SHP77 (cell line): Measurements from ENCODE around the gene PTPRD.

Experiments
- DNase-seq, 2 experiments: peaks; one replicate each; lab custom pipeline; 2025; lab: John Stamatoyannopoulos, UW

The PTPRD gene

DNA sequence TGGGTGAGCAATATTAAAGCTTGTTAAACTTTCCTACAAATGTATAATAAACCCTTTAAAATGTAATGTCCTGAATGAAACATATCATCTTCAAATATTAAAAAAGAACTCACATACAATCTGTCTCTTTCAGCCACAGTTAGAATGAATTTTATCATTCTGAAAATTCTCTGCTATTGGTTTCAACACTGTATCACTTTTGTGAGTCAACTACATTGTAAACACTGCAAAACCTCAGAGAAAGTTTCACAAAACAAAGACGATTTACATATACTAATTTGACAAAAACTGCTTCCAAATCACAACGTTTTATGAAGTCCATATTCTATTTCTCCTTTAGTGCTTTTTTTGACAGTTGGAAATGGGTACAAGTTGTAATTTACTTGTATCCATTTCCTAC, 1781.2 kb downstream of the PTPRD start:
- no peak for DNase-seq

DNA sequence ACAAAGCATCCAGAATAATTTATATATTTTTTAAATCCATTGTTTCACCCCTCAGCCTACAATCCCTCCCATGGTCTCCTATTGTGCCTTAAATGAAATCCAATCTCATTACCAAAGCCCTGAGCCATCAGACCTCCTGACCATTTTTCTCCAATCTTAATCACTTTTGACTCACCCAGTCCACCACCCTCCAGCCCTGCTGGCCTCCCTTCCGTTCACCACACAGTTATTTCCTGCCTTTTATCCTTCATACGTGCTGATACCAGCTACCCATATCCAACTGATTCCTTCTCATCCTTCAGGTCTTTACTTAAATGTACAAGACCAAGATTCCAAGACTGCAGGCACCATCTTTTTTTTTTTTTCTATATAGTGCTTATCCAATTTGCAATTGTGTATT, 1786.5 kb downstream of the PTPRD start:
- no peak for DNase-seq

DNA sequence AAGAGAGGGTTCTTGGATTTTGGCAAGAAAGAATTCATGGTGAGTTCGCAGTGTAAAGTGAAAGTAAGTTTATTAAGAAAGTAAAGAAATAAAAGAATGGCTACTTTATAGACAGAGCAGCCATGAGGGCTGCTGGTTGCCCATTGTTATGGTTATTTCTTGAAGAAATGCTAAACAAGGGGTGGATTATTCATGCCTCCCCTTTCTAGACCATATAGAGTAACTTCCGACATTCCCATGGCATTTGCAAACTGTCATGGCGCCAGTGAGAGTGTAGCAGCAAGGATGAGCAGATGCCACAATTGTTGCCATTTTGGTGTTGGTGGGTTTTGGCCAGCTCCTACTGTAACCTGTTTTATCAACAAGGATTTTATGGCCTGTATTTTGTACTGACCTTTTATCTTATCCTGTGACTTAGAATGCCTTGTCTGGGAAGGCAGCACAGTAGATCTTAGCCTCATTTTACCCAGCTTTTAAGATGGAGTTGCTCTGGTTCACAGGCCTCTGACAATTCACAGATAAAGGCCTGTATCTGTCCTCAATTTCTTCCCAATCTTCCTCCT, 1787.1 kb downstream of the PTPRD start:
- no peak for DNase-seq

DNA sequence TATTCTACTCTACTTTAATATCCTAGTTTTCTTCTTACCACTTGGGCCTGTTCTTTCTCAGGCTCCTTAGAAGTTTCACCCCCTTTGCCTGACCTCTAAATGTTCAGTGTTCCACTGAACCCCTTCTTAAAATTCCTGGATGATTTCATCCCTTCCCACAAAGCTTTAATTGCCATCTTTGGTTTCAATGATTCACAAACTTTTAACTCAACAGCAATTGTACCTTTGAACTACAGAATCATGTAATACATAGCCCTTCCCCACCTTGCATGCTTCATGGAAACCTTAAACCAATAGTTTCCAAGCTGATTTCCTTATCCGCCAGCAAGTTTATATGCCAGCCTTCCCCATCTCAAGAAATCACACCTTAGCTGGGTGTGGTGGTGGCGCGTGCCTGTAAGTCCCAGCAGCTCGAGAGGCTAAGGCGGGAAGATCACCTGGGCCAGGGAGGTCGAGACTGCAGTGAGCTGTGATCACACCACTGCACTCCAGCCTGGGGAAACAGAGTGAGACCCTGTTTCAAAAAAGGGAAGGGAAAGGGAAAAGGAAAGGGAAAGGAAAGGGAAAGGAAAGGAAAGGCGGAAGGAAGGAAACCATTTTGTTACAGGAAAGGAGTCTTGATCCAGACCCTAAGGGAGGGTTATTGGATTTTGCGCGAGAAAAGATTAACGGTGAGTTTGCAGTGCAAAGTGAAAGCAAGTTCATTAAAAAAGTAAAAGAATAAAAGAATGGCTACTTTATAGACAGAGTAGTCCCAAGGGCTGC, 1789.5 kb downstream of the PTPRD start:
- no peak for DNase-seq

DNA sequence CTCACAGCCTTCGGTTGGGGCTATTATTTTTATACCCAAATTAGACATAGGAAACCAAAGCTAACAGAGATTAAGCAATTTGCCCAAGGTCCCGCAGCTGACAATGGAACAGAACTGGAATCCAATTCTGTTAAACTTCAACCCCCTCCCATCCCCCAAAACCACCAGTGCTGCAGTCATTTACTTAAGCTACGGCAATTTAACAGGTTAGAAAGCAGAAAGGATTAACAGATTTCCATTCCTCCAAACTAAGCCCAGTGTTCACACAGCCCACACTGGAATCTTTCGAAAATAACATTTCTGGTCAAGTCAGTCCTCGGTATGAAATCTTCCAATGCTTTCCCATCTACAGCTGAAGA, 1790.2 kb downstream of the PTPRD start:
- no peak for DNase-seq

DNA sequence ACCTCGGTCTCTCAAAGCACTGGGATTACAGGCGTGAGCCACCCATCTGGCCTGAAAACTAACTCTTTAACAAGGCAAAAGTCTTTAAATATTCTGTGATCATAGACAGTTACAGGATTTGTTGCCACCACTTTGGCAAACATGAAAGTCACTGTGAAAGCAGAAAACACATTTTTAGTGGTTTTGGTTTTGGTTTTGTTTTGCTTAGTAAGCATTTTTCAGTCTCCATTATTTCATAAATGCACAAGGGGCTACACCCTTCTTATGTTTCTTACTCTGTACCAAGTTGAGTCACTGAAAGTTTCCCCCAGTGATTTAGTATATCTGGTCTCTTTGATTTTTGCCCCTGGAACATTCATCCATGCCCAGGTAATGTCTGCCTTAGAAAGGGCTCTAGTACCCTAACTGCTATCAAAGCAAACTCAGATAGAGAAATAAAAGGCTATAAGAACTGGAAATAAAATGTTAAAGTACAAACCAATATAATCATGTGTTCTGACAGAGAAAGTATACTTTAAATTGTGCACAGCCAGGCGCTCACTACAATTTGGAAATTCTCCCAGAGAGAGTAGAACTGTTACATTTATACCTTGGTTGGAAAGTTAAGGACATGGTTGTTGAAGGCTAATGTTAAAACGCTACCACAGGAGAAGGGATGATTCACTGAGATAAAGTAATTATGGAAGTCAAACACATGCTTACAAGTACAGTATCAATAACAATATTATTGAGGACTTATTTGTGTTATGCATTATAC, 1790.7 kb downstream of the PTPRD start:
- no peak for DNase-seq

DNA sequence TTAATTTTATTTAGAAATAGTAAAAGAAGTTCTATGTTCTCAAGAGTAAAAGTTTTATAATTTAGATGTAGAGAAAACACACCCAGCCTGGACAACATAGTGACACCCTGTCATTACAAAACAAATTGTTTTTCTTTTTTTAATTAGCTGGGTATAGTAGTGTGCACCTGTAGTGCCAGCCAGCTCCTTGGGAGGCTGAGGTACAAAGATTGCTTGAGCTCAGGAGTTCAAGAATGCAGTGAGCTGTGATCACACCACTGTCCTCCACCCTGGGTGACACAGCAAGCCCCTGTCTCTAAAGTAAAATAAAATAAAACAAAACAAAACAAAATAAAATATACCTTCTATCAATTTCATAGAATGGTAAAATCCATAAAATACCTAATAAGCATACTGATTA, 1795.5 kb downstream of the PTPRD start:
- DNase-seq = no peak

DNA sequence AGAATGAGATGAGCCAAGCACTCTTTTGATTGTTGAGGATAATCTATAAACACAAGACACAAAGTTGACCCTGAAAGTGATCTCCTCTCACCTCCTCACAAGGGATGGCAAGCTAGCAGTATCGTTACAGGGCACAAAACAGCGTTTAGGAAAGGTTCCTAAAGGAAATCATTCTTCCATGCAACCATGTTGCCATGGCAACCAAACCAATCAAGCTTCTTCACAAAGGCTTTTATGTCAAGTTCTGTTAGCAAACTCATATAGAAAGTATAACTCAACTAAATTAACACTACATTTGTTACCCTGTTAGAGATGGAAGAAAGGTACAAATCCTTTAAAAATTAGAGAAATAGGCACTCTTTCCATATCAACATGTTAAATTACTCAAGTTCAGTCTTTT, 1796.4 kb downstream of the PTPRD start:
- no peak for DNase-seq

DNA sequence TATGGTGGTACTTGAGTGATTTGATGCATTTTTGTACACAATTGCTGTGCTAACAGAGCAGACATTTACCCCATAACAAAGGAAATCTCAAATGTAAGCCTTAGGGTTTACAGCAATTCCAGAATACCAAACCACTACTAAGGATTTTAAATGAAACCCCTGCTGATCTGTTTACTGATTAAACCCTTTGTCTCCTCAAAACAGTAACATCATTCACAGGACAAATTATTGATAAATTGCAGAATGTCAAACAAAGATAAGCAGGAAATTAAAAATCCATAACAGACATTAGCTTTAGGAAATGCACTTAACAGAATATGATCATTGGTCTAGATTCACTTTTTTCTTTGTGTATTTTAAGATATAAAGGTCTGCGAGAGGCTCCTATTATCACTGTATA, 1796.9 kb downstream of the PTPRD start:
- no peak for DNase-seq

DNA sequence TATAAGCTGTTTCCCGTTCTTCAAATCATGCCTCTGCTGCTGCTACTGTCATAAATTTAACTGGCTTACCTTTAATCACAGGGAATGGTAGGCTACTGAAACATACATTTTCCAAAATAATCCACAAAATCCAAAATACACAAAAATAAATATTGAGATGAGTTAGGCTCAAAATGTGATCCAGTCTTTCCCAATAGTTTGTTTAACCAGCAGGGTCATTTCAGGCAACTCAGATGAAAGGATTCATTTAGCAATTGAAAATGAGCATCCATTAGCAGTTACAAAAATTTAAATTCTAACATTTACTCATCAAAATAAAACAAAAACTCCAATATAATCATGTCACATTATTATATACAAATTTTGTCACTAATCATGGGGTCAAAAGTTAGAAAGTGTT, 1797.6 kb downstream of the PTPRD start:
- no peak for DNase-seq

DNA sequence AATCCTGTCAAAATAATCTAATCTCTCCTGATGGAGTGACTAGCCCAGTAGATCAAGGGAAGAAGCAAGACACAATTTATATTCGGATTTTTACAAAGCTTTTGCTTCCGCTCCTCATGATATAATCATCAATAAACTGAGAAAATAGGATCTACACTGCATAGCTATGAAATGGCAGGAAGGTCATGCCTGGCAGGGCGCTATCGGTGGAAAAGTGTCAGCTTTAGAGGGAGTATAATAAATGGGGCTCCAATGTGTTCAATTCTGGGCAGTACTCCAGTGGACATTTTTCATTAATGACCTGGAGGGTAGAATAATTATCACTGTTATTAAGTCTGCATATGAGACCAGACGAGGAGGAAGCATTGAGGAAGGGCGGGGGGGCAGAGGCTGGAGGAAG, 1799.9 kb downstream of the PTPRD start:
- DNase-seq = no peak

DNA sequence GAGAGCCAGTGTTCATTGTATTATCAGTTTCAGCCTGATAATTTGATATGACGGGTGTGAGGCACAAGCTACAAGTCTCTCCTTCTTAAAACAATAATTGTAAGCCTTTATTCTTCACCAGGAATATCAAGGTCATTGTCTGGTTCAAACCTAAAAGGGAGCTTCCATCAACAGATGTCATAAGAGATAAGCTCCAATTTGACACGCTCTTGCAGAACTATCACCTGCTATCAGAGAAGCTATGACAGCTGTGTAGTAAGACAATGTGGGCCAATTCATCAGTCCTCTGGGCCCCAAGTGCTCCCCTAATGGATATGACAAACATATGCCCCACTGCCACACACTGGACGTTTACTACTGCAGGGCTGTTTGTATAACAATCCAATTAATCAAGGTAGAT, 1803.1 kb downstream of the PTPRD start:
- no peak for DNase-seq

DNA sequence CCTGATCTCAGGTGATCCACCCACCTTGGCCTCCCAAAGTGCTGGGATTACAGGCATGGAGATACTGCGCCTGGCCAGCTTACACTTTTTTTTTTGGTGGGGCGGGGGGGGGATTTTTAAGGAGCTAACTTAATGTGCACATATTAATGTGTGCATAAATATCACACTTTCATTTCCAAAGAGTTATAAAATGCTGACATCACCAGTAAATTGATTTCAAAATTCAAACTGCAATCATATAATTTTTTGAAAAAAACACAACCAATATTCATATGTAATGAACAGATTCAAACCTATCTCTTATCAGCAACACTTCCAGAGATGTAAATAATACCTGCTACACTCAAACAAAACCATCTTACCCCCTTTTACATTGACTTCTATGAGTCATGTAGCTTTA, 1806.7 kb downstream of the PTPRD start:
- no peak for DNase-seq

DNA sequence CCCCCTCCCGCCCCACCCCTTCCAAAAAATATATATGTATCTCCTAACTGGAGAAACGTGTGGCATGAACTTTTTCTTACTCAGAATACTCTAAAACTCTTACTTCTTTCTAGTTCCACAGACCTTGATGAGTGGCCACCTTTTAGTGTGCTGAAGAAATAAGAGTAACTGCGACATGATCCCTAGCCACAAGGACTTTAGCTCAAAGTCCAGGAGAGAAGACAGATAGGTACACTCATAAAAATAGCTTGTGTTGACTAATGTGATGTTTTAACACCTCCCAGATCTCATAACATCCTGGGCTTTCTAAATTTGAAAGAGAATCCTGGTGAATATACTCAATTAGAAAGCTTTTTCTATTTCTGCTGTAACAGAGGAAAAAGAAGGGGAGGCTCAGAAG, 1808.2 kb downstream of the PTPRD start:
- DNase-seq = no peak

DNA sequence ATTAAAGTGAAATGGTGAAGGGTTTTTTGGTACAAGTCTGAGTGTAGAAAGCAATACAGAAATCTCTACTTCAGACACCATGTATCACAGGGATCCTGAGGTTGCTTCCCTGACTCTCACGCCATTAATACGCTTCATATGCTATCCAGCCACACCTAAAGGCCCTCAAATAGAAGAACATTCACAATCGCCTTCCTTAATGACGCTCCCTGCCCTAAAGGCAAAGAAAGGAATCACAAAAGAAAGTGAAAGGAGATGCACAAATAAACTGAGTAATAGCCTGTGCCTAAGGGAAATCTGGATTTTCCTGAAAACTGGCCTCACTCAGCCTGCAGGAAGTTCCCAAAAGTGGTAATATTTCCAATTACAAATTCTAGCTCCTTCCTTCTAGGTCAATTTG, 1810.6 kb downstream of the PTPRD start:
- DNase-seq = no peak

DNA sequence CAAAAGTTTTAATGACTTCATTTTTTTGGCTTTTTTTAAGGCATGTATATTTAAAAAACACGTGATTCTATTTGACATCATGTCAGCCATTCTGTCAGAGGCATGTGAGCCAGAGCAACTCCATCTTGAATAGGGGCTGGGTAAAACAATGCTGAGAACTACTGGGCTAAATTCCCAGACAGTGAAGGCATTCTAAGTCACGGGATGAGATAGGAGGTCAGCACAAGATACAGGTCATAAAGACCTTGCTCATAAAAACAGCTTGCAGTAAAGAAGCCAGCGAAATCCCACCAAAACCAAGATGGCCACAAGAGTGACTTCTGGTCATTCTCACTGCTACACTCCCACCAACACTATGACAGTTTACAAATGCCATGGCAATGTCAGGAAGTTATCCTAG, 1812.6 kb downstream of the PTPRD start:
- DNase-seq = no peak

DNA sequence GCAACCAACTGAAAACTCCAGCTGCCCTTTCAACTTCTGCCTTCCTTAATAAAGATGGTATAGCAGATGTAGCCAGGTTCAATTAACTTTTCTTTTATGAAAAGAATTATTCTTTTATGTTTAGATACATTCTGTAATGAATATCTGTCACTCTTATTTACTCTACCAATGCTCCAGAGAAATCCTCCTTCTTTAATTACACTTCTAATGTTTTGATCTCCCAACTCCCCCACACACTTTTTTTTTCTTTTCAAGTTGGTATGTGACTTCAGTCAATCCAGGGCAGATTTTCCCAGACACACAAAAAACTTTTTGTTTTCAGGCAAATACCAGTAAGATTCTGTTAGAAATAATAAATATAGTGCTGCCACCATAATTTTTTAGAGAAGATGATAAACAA, 1813.2 kb downstream of the PTPRD start:
- no peak for DNase-seq

DNA sequence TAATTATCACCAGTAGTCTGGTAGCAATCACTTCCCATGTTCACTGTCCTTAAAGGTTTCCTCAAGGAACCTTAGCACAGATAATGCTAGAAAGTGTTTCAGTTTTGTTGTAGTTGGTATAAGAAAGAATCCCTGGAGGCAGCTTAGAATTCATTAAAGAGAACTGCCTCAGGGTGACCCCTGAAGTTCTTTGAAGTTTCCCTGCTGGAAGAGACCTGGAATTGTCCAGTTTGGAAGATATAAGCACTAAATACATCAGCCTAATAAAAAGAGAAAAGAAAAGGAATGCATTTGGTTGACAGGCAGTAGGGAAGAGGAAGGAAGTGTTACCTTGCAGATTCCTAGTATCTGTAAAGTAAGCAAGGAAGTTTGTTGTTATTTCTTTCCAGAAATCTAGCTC, 1813.6 kb downstream of the PTPRD start:
- no peak for DNase-seq

DNA sequence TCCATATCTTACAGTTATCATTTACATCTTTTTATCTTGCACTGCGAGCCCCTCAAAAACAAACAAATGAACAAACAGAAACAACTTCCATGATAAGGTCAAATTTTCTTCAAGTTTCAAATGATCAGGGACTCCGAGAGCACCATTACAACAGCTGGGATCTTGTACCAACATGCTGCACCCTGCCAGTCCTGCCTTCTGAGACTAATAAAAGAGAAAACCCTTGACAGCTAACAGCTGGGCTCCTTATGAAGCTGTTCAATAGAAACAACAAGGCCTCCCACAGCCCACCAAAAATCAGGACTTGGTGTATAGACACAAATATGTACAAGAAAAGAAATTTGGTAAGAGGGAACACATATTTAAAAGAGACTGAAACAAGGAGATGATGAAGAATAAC, 1828.0 kb downstream of the PTPRD start:
- no peak for DNase-seq

DNA sequence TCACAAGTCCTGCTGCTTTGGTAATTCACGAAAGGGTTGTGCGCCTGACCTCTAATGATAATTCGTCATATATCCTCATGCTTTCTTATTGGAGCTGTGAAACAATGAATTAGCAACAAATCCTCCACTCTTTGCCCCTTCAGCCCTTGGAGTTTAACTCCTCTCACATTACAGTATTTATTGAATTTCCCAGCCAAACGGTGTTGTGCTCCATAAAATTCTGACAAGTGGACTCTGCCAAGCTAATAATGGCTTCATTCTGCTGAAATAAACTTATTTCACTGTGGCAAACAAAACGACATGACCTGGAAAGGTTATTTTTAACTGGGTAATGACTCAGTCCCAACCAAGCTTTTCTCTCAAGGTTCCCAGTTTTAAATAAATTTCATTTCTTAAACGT, 1828.9 kb downstream of the PTPRD start:
- no peak for DNase-seq

DNA sequence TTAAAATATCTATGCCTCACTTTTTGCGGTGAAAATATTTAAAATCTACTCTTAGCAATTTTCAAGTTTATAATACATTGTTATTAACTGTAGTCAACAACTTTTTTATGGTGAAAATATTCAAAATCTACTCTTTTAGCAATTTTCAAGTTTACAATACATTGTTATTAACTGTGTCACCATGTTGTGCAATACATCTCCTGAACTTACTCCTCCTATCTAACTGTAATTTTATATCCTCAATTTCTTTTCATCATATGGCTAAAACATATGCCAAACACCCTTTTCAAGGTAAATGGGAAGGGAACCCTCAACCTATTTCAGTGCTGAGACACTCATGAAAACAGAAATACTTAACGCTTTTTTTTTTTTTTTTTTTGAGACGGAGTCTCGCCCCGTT, 1830.6 kb downstream of the PTPRD start:
- DNase-seq = no peak

DNA sequence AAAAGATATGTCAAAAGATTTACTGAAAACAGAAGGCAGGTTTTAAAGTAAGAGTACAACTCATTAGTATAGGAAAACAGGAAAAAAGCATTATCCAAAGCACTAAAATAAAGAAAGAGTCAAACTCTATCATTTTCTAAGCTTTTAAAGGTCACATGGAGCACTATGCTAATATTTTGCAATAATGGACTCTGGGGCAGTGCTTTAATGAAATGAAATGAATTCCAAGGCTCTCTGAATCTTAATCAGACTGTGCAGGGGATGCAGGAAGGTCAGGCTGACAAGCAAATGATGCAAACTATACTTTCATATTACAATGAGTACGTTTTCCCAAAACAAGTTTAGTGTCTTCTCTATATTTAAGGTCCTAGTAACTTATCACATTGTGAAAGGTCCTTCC, 1831.3 kb downstream of the PTPRD start:
- DNase-seq = no peak

DNA sequence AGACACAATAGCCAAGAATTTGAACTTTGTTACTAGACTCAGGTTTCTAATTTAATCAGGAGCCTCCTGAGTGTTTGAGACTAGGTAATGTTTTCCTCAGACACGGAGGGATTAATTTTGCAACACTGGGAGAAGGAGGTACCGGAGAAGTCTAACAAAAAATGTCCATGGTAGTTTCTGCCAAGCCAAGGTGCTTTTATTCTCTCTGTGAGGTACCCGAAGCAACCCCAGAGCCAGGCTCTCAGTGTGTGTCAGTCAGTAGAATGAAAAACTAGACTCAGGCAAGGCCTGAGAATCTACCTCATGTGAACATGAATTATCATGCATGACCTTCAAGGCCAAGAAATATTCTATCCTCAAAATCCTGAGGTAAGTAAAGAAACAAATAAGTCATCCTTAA, 1832.4 kb downstream of the PTPRD start:
- no peak for DNase-seq

DNA sequence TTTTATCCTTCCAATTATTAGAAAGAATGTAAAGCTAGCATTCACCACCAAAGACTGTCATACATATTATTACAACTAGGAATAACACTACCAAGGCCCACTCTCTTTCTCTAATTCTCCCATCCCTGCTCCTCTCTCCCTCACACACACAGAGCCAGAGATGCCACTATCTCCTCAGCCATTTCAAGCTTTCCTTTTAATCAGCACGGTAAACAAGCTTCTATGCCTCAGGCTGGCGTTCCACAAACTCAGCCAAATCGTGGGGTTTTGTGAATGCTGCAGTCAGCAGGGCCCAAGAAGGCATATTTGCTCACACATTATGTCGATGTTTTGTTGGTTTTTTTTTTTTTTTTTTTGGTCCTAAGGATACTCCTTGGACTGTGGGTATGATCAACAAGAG, 1833.3 kb downstream of the PTPRD start:
- no peak for DNase-seq
